GM18498 (cell line): Measurements from ENCODE around the gene PCDHB5.
"Not testable (repeated sequence)": the region's sequence is repeated elsewhere in the genome, so short reads cannot be mapped to it uniquely, and the experiment has no call there.

ENCODE experiments used
- ATAC-seq: cut with Tn5 transposase; IDR thresholded peaks from one replicate; pipeline ENCODE4 v1.9.1; 2021; ENCODE audit warnings: mild to moderate bottlenecking, moderate library complexity; ENCODE audit not compliant: unreplicated experiment

The PCDHB5 gene

GRCh38 chr5:141135030-141135717, at the start of gene PCDHB5:
PCDHB5 (plus strand) TSS chr5:141135206; CDS start chr5:141135435, 229 bp downstream.
- no peak for ATAC-seq

GRCh38 chr5:141094481-141095262, 40.3 kb upstream of the PCDHB5 start, which contains the start of gene PCDHB2:
PCDHB2 (plus strand) TSS chr5:141094615; CDS start chr5:141094791, 176 bp downstream.
- ATAC-seq = no peak

GRCh38 chr5:141095263-141095641, 39.8 kb upstream of the PCDHB5 start:
- no peak for ATAC-seq

DNA sequence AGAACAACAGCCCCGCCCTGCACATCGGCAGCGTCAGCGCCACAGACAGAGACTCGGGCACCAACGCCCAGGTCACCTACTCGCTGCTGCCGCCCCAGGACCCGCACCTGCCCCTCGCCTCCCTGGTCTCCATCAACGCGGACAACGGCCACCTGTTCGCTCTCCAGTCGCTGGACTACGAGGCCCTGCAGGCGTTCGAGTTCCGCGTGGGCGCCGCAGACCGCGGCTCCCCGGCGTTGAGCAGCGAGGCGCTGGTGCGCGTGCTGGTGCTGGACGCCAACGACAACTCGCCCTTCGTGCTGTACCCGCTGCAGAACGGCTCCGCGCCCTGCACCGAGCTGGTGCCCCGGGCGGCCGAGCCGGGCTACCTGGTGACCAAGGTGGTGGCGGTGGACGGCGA, 38.8 kb upstream of the PCDHB5 start:
- ATAC-seq = not testable (repeated sequence)

GRCh38 chr5:141096586-141096985, 38.4 kb upstream of the PCDHB5 start:
- not testable (repeated sequence) for ATAC-seq

DNA sequence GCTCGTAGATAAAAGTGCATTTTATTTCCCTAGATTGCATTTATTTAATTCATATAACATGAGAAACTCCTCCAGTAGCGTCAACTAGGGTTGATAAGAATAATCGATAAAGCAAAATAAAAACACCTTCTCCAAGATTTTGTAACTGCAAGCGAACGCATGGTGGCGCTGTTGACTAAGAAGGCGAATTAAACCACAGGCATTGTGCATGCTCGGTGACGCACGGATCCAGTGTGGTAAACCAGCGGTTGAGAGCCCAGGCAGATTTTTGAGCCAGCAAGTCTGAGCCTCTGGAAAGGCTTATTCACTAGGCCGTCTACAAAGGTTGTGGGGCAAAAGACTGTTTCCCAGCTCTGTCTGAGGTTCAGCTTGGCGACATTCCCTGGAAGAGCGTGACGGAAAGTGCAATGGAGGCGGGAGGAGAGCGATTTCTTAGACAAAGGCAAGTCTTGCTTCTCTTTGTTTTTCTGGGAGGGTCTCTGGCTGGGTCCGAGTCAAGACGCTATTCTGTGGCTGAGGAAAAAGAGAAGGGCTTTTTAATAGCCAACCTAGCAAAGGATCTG, 34.7 kb upstream of the PCDHB5 start, which contains the start of gene PCDHB3:
PCDHB3 (plus strand) TSS at position 231 of the 563 bp plus-strand sequence; CDS start at position 408, 177 bp downstream.
- ATAC-seq = no peak

- ATAC-seq = no peak
Observed at GRCh38 chr5:141101059-141101458, 33.9 kb upstream of the PCDHB5 start.

DNA sequence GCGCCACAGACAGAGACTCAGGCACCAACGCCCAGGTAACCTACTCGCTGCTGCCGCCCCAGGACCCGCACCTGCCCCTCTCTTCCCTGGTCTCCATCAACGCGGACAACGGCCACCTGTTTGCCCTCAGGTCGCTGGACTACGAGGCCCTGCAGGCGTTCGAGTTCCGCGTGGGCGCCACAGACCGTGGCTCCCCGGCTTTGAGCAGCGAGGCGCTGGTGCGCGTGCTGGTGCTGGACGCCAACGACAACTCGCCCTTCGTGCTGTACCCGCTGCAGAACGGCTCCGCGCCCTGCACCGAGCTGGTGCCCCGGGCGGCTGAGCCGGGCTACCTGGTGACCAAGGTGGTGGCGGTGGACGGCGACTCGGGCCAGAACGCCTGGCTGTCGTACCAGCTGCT, 32.9 kb upstream of the PCDHB5 start:
- ATAC-seq = not testable (repeated sequence)

DNA sequence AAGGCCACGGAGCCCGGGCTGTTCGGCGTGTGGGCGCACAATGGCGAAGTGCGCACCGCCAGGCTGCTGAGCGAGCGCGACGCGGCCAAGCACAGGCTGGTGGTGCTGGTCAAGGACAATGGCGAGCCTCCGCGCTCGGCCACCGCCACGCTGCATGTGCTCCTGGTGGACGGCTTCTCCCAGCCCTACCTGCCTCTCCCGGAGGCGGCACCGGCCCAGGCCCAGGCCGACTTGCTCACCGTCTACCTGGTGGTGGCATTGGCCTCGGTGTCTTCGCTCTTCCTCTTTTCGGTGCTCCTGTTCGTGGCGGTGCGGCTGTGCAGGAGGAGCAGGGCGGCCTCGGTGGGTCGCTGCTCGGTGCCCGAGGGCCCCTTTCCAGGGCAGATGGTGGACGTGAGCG, 32.5 kb upstream of the PCDHB5 start:
- not testable (repeated sequence) for ATAC-seq

GRCh38 chr5:141105350-141105749, 29.7 kb upstream of the PCDHB5 start:
- no peak for ATAC-seq

GRCh38 chr5:141119250-141119649, 15.8 kb upstream of the PCDHB5 start:
- ATAC-seq = no peak

GRCh38 chr5:141121563-141121962, 13.4 kb upstream of the PCDHB5 start, which contains the start of gene PCDHB4:
PCDHB4 (plus strand) TSS chr5:141121818; CDS start chr5:141121999, 181 bp downstream.
- ATAC-seq = no peak

DNA sequence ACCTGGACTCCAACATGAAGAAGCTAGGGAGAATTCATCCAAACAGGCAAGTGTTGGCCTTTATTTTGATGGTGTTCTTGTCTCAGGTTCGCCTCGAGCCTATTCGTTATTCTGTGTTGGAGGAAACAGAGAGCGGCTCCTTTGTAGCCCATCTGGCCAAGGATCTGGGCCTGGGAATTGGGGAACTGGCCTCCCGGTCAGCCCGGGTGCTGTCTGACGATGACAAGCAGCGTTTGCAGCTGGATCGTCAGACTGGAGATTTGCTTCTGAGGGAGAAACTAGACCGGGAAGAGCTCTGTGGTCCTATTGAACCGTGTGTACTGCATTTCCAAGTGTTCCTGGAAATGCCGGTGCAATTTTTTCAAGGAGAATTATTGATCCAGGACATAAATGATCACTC, 13.0 kb upstream of the PCDHB5 start:
- no peak for ATAC-seq

DNA sequence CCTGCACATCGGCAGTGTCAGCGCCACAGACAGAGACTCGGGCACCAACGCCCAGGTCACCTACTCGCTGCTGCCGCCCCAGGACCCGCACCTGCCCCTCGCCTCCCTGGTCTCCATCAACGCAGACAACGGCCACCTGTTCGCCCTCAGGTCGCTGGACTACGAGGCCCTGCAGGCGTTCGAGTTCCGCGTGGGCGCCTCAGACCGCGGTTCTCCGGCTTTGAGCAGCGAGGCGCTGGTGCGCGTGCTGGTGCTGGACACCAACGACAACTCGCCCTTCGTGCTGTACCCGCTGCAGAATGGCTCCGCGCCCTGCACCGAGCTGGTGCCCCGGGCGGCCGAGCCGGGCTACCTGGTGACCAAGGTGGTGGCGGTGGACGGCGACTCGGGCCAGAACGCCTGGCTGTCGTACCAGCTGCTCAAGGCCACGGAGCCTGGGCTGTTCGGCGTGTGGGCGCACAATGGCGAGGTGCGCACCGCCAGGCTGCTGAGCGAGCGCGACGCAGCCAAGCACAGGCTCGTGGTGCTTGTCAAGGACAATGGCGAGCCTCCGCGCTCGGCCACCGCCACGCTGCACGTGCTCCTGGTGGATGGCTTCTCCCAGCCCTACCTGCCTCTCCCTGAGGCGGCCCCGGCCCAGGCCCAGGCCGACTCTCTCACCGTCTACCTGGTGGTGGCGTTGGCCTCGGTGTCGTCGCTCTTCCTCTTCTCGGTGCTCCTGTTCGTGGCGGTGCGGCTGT, 11.4 kb upstream of the PCDHB5 start:
- ATAC-seq = not testable (repeated sequence)

- ATAC-seq = no peak
Observed at GRCh38 chr5:141127305-141127704, 7.7 kb upstream of the PCDHB5 start.

- no peak for ATAC-seq
Observed at GRCh38 chr5:141135718-141136266, 786 bp downstream of the PCDHB5 start.

DNA sequence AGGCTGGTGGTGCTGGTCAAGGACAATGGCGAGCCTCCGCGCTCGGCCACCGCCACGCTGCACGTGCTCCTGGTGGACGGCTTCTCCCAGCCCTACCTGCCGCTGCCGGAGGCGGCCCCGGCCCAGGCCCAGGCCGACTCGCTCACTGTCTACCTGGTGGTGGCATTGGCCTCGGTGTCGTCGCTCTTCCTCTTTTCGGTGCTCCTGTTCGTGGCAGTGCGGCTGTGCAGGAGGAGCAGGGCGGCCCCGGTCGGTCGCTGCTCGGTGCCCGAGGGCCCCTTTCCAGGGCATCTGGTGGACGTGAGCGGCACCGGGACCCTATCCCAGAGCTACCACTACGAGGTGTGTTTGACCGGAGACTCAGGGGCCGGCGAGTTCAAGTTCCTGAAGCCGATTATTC, 2.3 kb downstream of the PCDHB5 start:
- not testable (repeated sequence) for ATAC-seq

DNA sequence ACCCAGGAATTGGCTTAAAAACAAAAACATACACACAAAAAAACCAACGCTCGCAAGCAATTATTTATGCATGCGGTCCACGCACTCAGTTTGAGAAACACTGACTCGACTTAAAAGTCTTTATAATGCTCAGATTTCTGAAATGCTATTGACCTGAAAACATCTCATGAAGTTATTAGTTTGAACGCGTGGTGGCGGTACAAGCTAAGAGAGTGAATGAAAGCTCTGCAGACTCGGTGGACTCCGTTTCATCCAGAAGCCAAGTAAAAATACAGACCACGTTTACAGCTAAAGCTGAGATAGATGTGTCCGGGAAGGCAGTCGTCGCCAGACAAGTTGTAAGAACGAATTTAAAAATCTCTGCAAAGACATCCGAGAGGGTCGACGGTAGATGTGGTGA, 14.8 kb downstream of the PCDHB5 start, which contains the start of gene PCDHB6:
PCDHB6 (plus strand) TSS at position 246 of the 400 bp plus-strand sequence. CDS start 201 bp downstream, outside the sequence.
- no peak for ATAC-seq

- no peak for ATAC-seq
Observed at GRCh38 chr5:141150224-141150992, 15.4 kb downstream of the PCDHB5 start.

GRCh38 chr5:141150993-141151325, 16.0 kb downstream of the PCDHB5 start:
- no peak for ATAC-seq
